Neural crest cell (in vitro differentiated cells): ENCODE measurements around the gene ABCC3. TPM values are rescaled to one million over a fixed set of nuclear protein-coding genes. Genes with fewer than 3 reads are reported as not detected.

Experiments
- DNase-seq: peaks from one replicate; pipeline ENCODE4 v3.0.0; 2021; ENCODE audit warnings: low read depth, mixed read lengths, low spot score
- H3K27ac Mint-ChIP-seq: one replicate; pipeline ENCODE4 v1.8.0; 2021; ENCODE audit warnings: mild to moderate bottlenecking, mixed read lengths; ENCODE audit not compliant: unreplicated experiment
- H3K27me3 Mint-ChIP-seq: 2 replicates; pipeline ENCODE4 v1.8.0; 2021; ENCODE audit warnings: low read depth, mild to moderate bottlenecking, mixed read lengths
- H3K36me3 Mint-ChIP-seq: 2 replicates; pipeline ENCODE4 v1.8.0; 2021; ENCODE audit warnings: low read depth, mild to moderate bottlenecking, mixed read lengths
- H3K4me1 Mint-ChIP-seq: 2 replicates; pipeline ENCODE4 v1.8.0; 2021; ENCODE audit warnings: mixed read lengths
- H3K4me3 Mint-ChIP-seq: one replicate; pipeline ENCODE4 v1.8.0; 2021; ENCODE audit warnings: mild to moderate bottlenecking, mixed read lengths
- H3K9me3 Mint-ChIP-seq: 2 replicates; pipeline ENCODE4 v1.8.0; 2021; ENCODE audit warnings: mixed read lengths
- CTCF ChIP-seq: fragments of 200-600 bp; sonication (generic); conservative IDR thresholded peaks from 2 replicates; pipeline ENCODE4 v1.5.0; 2021; ENCODE audit warnings: antibody characterized with exemption, mild to moderate bottlenecking
- total RNA-seq: library from RNA; stranded (reverse); gene quantifications from 2 replicates; pipeline ENCODE4 v1.2.1, GENCODE V29; 2021

ABCC3 gene
- total RNA-seq, 1 donor from 2014 or later: not detected

GRCh38 chr17:50635732-50635981 lies 976 bp downstream of the ABCC3 start:
- Mint-ChIP-seq H3K27me3 (peaks cover 78% of the 10 kb centered on the region), H3K9me3 (no peaks in the 10 kb centered on the region), H3K27ac (no peak overlapping the region), H3K36me3 (no peaks in the 10 kb centered on the region), H3K4me1 (peaks cover 4% of the 10 kb centered on the region), H3K4me3 (no peak overlapping the region)
- TF ChIP-seq CTCF: no peak
- DNase-seq: no peak

- Mint-ChIP-seq H3K36me3 (no peaks in the 10 kb centered on the region), H3K4me3 (no peak overlapping the region), H3K4me1 (peaks cover 9% of the 10 kb centered on the region), H3K9me3 (no peaks in the 10 kb centered on the region), H3K27ac (no peak overlapping the region), H3K27me3 (peaks cover 73% of the 10 kb centered on the region)
- DNase-seq: no peak
- no peak for TF ChIP-seq CTCF
Observed at GRCh38 chr17:50635982-50636803, 1.5 kb downstream of the ABCC3 start.

- no peak for DNase-seq
- Mint-ChIP-seq H3K27me3 (peaks cover 67% of the 10 kb centered on the region), H3K27ac (peak overlapping the region; percentile 19), H3K36me3 (no peaks in the 10 kb centered on the region), H3K9me3 (no peaks in the 10 kb centered on the region), H3K4me3 (no peak overlapping the region), H3K4me1 (peaks cover 15% of the 10 kb centered on the region)
- TF ChIP-seq CTCF: no peak
Observed at GRCh38 chr17:50636804-50637195, 2.1 kb downstream of the ABCC3 start.

- Mint-ChIP-seq H3K36me3 (no peaks in the 10 kb centered on the region), H3K4me3 (no peak overlapping the region), H3K27ac (no peak overlapping the region)
Observed at GRCh38 chr17:50637829-50638605, 3.3 kb downstream of the ABCC3 start.

GRCh38 chr17:50638606-50638965 lies 3.9 kb downstream of the ABCC3 start:
- Mint-ChIP-seq H3K4me3 (no peak overlapping the region), H3K9me3 (no peaks in the 10 kb centered on the region), H3K36me3 (no peaks in the 10 kb centered on the region), H3K27ac (no peak overlapping the region), H3K4me1 (peaks cover 16% of the 10 kb centered on the region), H3K27me3 (peaks cover 50% of the 10 kb centered on the region)
- no peak for TF ChIP-seq CTCF
- DNase-seq: no peak

More at GRCh38 chr17:50637829-50638605, 3.3 kb downstream of the ABCC3 start:
- TF ChIP-seq CTCF: no peak
- H3K9me3 Mint-ChIP-seq: no peaks in the 10 kb centered on the region
- DNase-seq: no peak
- peaks cover 17% of the 10 kb centered on the region for H3K4me1 Mint-ChIP-seq
- H3K27me3 Mint-ChIP-seq: peaks cover 55% of the 10 kb centered on the region
